Testis (tissue), 2 donors: ENCODE measurements around the gene RABGAP1L.

Experiments used
- POLR2A ChIP-seq: fragments of 450-650 bp; IDR thresholded peaks from one replicate; pipeline ENCODE4 v1.6.1; 2017; ENCODE audit warnings: antibody characterized with exemption, mild to moderate bottlenecking, moderate library complexity
- TF ChIP-seq, protein P1 (sequence below), 3 experiments: fragments of 450-650 bp in 2 of 3; fragments of 200-600 bp in 1 of 3; sonication (generic) in 1 of 3; IDR thresholded peaks; one replicate each; pipeline ENCODE4 v1.5.1; 2016 to 2019; ENCODE audit warnings: antibody characterized with exemption in 3 of 3, mild to moderate bottlenecking in 2 of 3, moderate library complexity in 1 of 3

DNA sequence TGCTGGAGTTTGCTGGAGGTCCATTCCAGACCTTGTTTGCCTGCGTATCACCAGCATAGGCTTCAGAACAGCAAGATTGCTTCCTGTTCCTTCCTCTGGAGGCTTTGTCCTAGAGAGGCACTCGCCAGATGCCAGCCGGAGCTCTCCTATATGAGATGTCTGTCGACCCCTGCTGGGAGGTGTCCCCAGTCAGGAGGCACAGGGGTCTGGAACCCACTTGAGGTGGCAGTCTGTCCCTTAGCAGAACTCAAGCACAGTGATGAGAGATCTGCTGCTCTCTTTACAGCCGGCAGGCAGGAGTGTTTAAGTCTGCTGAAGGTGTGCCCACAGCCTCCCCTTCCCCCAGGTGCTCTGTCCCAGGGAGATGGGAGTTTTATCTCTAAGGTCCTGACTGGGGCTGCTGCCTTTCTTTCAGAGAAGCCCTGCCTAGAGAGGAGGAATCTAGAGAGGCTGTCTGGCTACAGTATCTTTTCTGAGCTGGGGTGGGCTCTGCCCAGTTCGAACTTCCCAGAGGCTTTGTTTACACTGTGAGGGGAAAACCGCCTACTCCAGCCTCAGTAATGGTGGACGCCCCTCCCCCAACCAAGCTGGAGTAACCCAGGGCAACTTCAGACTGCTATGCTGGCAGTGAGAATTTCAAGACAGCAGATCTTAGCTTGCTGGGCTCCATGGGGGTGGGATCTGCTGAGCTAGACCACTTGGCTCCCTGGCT lies 493.4 kb downstream of the RABGAP1L start:
- no peak for TF ChIP-seq POLR2A
- TF ChIP-seq, protein P1, sequence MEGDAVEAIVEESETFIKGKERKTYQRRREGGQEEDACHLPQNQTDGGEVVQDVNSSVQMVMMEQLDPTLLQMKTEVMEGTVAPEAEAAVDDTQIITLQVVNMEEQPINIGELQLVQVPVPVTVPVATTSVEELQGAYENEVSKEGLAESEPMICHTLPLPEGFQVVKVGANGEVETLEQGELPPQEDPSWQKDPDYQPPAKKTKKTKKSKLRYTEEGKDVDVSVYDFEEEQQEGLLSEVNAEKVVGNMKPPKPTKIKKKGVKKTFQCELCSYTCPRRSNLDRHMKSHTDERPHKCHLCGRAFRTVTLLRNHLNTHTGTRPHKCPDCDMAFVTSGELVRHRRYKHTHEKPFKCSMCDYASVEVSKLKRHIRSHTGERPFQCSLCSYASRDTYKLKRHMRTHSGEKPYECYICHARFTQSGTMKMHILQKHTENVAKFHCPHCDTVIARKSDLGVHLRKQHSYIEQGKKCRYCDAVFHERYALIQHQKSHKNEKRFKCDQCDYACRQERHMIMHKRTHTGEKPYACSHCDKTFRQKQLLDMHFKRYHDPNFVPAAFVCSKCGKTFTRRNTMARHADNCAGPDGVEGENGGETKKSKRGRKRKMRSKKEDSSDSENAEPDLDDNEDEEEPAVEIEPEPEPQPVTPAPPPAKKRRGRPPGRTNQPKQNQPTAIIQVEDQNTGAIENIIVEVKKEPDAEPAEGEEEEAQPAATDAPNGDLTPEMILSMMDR (IDR thresholded peaks at IDR 0.05) = no peak
